NCI-H226 (cell line): ENCODE data around the gene TEX13B.

ENCODE experiments used
- DNase-seq: peaks from one replicate; pipeline ENCODE4 v3.0.0-alpha.2; 2015

Gene TEX13B

GRCh38 chrX:107935664-107936433, 46.3 kb downstream of the TEX13B start:
- DNase-seq, result peak; percentile 14

GRCh38 chrX:107935200-107935599, 47.0 kb downstream of the TEX13B start:
- DNase-seq, result no peak

GRCh38 chrX:107934262-107934661, 47.9 kb downstream of the TEX13B start:
- DNase-seq, result no peak
